GM12873 (cell line): Measurements from ENCODE around the gene BTF3.

Experiments
- CTCF ChIP-seq: IDR thresholded peaks from 2 replicates; pipeline ENCODE4 v1.5.1; 2012; ENCODE audit warnings: low read depth, mild to moderate bottlenecking, moderate library complexity, low read length, control low read depth; ENCODE audit not compliant: insufficient read depth; ENCODE audit errors: missing control alignments

The BTF3 gene

DNA sequence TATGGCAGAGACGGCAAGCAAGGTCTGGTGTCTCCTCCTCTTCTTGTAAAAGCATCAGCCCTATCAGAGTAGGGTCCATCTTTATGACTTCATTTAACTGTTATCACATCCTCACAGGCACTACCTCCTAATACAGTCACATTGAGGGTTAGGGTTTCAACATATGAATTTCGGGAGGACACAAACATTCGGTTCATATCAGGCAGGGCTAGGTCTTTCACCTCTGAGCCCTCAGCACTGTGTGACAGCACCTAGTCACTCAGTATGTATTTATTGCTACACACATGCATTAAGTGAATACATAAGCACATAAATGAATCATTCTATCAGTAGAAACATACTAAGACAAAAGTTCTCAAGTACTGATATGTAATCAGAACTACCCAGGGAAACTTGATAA, 9.4 kb upstream of the BTF3 start:
- no peak for TF ChIP-seq CTCF

- TF ChIP-seq CTCF = no peak
These were observed 8.2 kb upstream of the BTF3 start for GRCh38 chr5:73490088-73490487.

DNA sequence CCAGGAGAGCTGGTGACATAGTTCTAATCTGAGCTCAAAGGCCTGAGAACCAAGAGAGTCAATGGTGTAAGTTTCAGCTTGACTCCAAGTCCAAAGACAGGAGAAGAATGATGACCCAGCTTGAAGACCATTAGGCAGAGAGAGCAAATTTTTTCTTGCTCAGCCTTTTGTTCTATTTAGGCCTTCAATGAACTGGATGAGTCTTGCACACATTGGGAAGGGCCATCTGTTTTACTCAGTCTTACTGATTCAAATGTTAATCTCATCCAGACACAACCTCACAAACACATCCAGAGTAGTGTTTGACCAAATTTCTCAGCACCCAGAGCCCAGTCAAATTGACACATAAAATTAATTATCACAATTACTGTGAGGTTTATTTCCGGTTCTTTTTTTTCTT, 7.1 kb upstream of the BTF3 start:
- no peak for TF ChIP-seq CTCF

DNA sequence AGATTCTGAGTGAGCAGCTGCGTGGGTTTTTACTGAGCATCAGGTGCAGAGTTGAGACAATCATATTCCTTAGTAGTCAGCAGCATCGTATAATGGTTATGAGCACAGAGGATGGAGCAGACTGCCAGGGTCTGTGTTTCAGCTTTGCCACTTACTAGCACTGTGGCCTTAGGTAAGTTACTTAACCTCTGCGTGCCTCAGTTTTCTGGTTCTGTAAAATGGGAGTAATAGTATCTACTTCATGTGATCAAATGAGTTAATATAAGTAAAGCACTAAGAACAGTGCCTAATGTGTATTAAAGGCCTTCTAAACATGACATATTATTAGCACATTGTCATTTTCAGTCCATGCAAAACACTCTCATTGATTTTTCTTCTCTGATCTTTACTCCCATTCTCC, 4.8 kb upstream of the BTF3 start:
- no peak for TF ChIP-seq CTCF

DNA sequence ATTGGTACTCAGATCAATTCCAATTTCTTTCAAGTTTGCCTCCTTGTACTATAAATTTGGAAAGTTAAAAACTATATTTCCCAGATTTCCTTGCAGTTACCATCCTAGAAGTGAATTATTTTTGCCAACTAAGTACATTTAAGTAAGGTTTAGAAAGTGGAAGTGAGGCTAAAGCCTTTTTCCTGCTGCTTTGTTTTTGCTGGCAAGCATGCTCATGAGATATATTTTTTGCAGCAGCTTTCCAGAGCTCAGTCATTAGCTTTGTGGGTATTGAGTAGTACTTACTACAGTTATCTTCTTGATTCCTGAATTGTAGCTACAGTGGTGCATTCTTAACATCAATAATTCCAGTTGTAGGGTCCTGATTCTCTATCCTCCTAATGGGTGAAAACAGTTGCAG, 3.5 kb upstream of the BTF3 start:
- no peak for TF ChIP-seq CTCF

GRCh38 chr5:73495772-73496335, 2.4 kb upstream of the BTF3 start:
- no peak for TF ChIP-seq CTCF

GRCh38 chr5:73496984-73497457, 1.2 kb upstream of the BTF3 start:
- peak; percentile 36 for TF ChIP-seq CTCF

DNA sequence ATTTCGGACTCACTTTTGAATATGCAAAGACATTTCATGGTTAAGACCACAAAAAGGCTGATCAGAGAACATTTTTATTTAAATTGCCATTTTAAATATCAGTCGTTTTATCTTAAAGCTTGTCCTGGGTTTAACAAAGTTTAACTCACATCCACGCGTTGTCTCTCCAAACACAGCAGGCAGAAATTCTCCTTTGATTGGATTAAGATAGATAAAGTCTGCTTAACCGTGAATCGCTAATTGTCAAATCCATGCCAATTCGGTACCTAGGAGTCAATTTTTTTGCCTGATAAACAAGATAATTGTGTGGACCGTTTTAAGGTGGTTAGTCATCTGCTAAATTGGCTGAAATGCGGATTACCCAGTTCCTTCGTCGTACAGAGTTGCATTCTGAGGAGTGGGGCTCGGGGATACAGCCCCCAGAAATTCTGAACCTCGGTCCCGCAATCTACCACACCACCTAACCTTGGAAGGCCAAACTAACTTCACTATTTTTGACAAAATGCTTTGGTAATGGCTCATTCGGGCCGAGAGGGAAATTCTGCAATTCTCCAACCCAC, 665 bp upstream of the BTF3 start:
- TF ChIP-seq CTCF = no peak
